Measurements from ENCODE around the gene B4GALT1. TPM values are rescaled to one million over a fixed set of nuclear protein-coding genes. Genes with fewer than 3 reads are reported as not detected.

B4GALT1 gene
- total and polyA plus RNA-seq, 2 donors (not counting 1 experiment from before 2014, with no cell fraction given) = 24.1 to 64.8 TPM

GRCh38 chr9:33153001-33153400 is 14.1 kb downstream of the B4GALT1 start:
- H2AFZ ChIP-seq (ENCODE audit: low read length) = no peak overlapping the region
- no peaks in the 10 kb centered on the region for H3K36me3 ChIP-seq (ENCODE audit: control insufficient read depth, insufficient read depth, low read length)
- H3K4me1 ChIP-seq (ENCODE audit: control insufficient read depth, extremely low read depth, insufficient read depth, low read length) = peaks cover 14% of the 10 kb centered on the region
- peaks cover 76% of the 10 kb centered on the region for H3K79me2 ChIP-seq (ENCODE audit: control insufficient read depth, insufficient read depth, low read length)
- H3K9me3 ChIP-seq (ENCODE audit: control insufficient read depth, insufficient read depth, low read depth, low read length) = no peaks in the 10 kb centered on the region
- no peak overlapping the region for H3K4me2 ChIP-seq (ENCODE audit: extremely low read depth, insufficient read depth, low read length)
- TF ChIP-seq CTCF (conservative IDR thresholded peaks at IDR 0.05 in 1 of 2, IDR thresholded peaks at IDR 0.05 in 1 of 2; ENCODE audit: low read depth in 1 of 2, low read length in 2 of 2) (no peak), EZH2 (IDR thresholded peaks at IDR 0.05; ENCODE audit: low read length, missing control alignments) (no peak)
- H3K27me3 ChIP-seq (ENCODE audit: control insufficient read depth, insufficient read depth, low read length) = no peaks in the 10 kb centered on the region
- no peak for DNase-seq (ENCODE audit: low read depth in 2 of 2)
- no peak overlapping the region for H3K4me3 ChIP-seq (replicated peaks in 1 of 4; ENCODE audit: control extremely low read depth in 1 of 4, insufficient read depth in 1 of 4, low read depth in 3 of 4, low read length in 4 of 4)
- no peak overlapping the region for H3K9ac ChIP-seq (ENCODE audit: insufficient read depth, low read length)
- no peak overlapping the region for H3K27ac ChIP-seq (ENCODE audit: insufficient read depth, low read length)
- H4K20me1 ChIP-seq (ENCODE audit: control insufficient read depth, extremely low read depth, insufficient read depth, low read length) = no peaks in the 10 kb centered on the region

- TF ChIP-seq EZH2 (IDR thresholded peaks at IDR 0.05; ENCODE audit: low read length, missing control alignments) (no peak), CTCF (conservative IDR thresholded peaks at IDR 0.05 in 1 of 2, IDR thresholded peaks at IDR 0.05 in 1 of 2; ENCODE audit: low read depth in 1 of 2, low read length in 2 of 2) (no peak)
- H3K4me3 ChIP-seq (replicated peaks in 1 of 4; ENCODE audit: control extremely low read depth in 1 of 4, insufficient read depth in 1 of 4, low read depth in 3 of 4, low read length in 4 of 4) = peak overlapping the region in 2 of 4 experiments; percentile 6 to 18
- no peaks in the 10 kb centered on the region for H3K9me3 ChIP-seq (ENCODE audit: control insufficient read depth, insufficient read depth, low read depth, low read length)
- no peak for DNase-seq (ENCODE audit: low read depth in 2 of 2)
- no peaks in the 10 kb centered on the region for H3K36me3 ChIP-seq (ENCODE audit: control insufficient read depth, insufficient read depth, low read length)
- peaks cover 73% of the 10 kb centered on the region for H3K79me2 ChIP-seq (ENCODE audit: control insufficient read depth, insufficient read depth, low read length)
- no peak overlapping the region for H3K9ac ChIP-seq (ENCODE audit: insufficient read depth, low read length)
- no peak overlapping the region for H2AFZ ChIP-seq (ENCODE audit: low read length)
- no peaks in the 10 kb centered on the region for H3K27me3 ChIP-seq (ENCODE audit: control insufficient read depth, insufficient read depth, low read length)
- peak overlapping the region; percentile 71 for H3K4me2 ChIP-seq (ENCODE audit: extremely low read depth, insufficient read depth, low read length)
- peak overlapping the region; percentile 46 for H3K27ac ChIP-seq (ENCODE audit: insufficient read depth, low read length)
- peaks cover 6% of the 10 kb centered on the region for H3K4me1 ChIP-seq (ENCODE audit: control insufficient read depth, extremely low read depth, insufficient read depth, low read length)
- no peaks in the 10 kb centered on the region for H4K20me1 ChIP-seq (ENCODE audit: control insufficient read depth, extremely low read depth, insufficient read depth, low read length)
Observed at GRCh38 chr9:33151601-33152000, 15.5 kb downstream of the B4GALT1 start.

- H3K9ac ChIP-seq (ENCODE audit: insufficient read depth, low read length) = no peak overlapping the region
- no peak overlapping the region for H2AFZ ChIP-seq (ENCODE audit: low read length)
- no peaks in the 10 kb centered on the region for H4K20me1 ChIP-seq (ENCODE audit: control insufficient read depth, extremely low read depth, insufficient read depth, low read length)
Observed at GRCh38 chr9:33151007-33151557, 16.1 kb downstream of the B4GALT1 start.

More at GRCh38 chr9:33151007-33151557, 16.1 kb downstream of the B4GALT1 start:
- no peaks in the 10 kb centered on the region for H3K36me3 ChIP-seq (ENCODE audit: control insufficient read depth, insufficient read depth, low read length)
- peaks cover 6% of the 10 kb centered on the region for H3K4me1 ChIP-seq (ENCODE audit: control insufficient read depth, extremely low read depth, insufficient read depth, low read length)
- peak overlapping the region; percentile 71 for H3K4me2 ChIP-seq (ENCODE audit: extremely low read depth, insufficient read depth, low read length)
- no peaks in the 10 kb centered on the region for H3K27me3 ChIP-seq (ENCODE audit: control insufficient read depth, insufficient read depth, low read length)
- H3K27ac ChIP-seq (ENCODE audit: insufficient read depth, low read length) = peak overlapping the region; percentile 46
- peak overlapping the region in 2 of 4 experiments; percentile 6 to 18 for H3K4me3 ChIP-seq (replicated peaks in 1 of 4; ENCODE audit: control extremely low read depth in 1 of 4, insufficient read depth in 1 of 4, low read depth in 3 of 4, low read length in 4 of 4)
- no peaks in the 10 kb centered on the region for H3K9me3 ChIP-seq (ENCODE audit: control insufficient read depth, insufficient read depth, low read depth, low read length)
- TF ChIP-seq EZH2 (IDR thresholded peaks at IDR 0.05; ENCODE audit: low read length, missing control alignments) (no peak), CTCF (conservative IDR thresholded peaks at IDR 0.05 in 1 of 2, IDR thresholded peaks at IDR 0.05 in 1 of 2; ENCODE audit: low read depth in 1 of 2, low read length in 2 of 2) (no peak)
- peaks cover 72% of the 10 kb centered on the region for H3K79me2 ChIP-seq (ENCODE audit: control insufficient read depth, insufficient read depth, low read length)
- DNase-seq (ENCODE audit: low read depth in 2 of 2) = peak; percentile 97 to 98
